Measurements from ENCODE around the gene RPL22.

GRCh38 chr1:6149597-6149996, 49.8 kb downstream of the RPL22 start:
- no peak for TF ChIP-seq CTCF (IDR thresholded peaks at IDR 0.05; ENCODE audit: low read depth, low read length)
- TF ChIP-seq EZH2phosphoT487 (IDR thresholded peaks at IDR 0.05; ENCODE audit: low read depth) = no peak

Data from OCI-LY3 (cell line).